WI38 (cell line): ENCODE measurements around the gene ARMC5.
"Not testable (repeated sequence)": the region's sequence is repeated elsewhere in the genome, so short reads cannot be mapped to it uniquely, and the experiment has no call there.

ENCODE experiments used
- H3K4me3 ChIP-seq: 2 replicates; pipeline ENCODE4 v1.5.1; 2011; ENCODE audit warnings: low read depth, mild to moderate bottlenecking, control low read depth, low read length
- TF ChIP-seq, protein P1 (sequence below): IDR thresholded peaks from 2 replicates; pipeline ENCODE4 v1.5.1; 2012; ENCODE audit warnings: low read depth, mild to moderate bottlenecking, control low read depth, low read length

Gene ARMC5

DNA sequence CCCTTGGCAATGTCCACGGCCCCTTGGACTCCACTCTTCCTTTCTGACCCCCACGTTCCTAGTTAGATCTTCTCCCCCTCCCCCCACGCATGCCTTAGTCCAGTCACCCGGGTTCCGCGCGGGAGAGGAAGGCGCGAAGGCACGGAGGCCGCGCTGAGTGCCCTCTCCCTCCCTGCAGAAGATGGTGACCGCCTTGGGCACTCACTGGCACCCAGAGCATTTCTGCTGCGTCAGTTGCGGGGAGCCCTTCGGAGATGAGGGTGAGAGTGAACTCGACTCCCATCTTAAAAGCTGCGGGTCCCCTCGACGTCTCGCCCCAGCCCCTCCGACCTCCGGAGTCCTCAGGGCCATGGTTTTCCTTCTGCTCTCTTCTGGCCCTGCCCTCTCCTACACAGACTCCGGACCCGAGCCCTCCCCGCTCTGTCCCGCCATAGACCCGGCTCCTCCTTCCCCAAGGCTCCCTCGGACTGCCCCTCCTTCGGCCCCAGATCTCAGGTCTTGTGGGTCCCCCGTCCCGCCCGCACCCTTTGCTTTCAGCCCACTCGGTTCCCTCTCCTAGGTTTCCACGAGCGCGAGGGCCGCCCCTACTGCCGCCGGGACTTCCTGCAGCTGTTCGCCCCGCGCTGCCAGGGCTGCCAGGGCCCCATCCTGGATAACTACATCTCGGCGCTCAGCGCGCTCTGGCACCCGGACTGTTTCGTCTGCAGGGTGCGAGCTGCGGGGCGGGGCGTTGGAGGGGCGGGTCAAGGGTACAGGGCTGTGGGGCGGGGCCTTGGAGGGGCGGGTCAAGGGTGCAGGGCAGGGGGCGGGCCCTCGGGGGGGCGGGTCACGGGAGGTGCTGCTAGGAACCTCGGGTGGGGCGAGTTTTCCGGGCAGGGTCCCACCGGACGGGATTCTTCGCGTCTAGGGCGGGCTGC, 17.3 kb downstream of the ARMC5 start:
- TF ChIP-seq, protein P1, sequence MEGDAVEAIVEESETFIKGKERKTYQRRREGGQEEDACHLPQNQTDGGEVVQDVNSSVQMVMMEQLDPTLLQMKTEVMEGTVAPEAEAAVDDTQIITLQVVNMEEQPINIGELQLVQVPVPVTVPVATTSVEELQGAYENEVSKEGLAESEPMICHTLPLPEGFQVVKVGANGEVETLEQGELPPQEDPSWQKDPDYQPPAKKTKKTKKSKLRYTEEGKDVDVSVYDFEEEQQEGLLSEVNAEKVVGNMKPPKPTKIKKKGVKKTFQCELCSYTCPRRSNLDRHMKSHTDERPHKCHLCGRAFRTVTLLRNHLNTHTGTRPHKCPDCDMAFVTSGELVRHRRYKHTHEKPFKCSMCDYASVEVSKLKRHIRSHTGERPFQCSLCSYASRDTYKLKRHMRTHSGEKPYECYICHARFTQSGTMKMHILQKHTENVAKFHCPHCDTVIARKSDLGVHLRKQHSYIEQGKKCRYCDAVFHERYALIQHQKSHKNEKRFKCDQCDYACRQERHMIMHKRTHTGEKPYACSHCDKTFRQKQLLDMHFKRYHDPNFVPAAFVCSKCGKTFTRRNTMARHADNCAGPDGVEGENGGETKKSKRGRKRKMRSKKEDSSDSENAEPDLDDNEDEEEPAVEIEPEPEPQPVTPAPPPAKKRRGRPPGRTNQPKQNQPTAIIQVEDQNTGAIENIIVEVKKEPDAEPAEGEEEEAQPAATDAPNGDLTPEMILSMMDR: no peak
- no peak overlapping the region for H3K4me3 ChIP-seq

DNA sequence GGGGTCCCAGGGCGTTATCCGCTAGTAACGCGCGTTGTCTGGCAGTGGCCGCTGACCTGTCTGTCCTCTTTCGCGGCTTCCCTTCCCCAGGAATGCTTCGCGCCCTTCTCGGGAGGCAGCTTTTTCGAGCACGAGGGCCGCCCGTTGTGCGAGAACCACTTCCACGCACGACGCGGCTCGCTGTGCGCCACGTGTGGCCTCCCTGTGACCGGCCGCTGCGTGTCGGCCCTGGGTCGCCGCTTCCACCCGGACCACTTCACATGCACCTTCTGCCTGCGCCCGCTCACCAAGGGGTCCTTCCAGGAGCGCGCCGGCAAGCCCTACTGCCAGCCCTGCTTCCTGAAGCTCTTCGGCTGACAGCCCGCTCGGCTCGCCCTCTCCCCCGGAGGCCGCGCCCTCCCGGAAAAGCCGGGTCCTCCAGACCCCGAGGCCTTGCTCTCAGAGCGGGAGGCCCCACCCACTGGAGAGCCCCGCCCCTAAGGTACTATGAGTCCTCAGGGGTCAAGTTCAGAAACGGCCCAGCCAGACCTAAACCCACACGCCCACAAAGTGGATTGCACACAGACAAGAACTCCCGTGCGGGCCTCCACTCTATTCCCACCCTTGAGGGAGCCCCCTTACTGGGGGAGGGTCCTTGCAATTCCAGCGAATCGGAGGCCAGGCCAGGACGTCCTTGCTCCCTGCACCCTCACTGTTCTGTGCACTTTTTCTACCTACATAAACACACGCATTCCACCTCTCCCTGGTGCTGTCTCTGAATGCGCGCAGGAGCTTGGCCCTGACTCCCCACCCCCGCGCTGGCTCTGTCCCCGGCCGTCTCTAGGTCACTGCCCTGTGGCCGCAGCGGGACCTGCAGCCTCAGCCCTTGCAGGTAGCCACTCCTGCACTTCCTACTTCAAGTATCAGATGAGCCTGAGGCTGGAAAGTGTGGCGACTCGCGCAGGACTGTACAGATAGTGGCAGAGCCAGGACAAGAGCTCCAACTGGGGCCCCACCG, 18.2 kb downstream of the ARMC5 start:
- no peak overlapping the region for H3K4me3 ChIP-seq
- TF ChIP-seq, protein P1: no peak

DNA sequence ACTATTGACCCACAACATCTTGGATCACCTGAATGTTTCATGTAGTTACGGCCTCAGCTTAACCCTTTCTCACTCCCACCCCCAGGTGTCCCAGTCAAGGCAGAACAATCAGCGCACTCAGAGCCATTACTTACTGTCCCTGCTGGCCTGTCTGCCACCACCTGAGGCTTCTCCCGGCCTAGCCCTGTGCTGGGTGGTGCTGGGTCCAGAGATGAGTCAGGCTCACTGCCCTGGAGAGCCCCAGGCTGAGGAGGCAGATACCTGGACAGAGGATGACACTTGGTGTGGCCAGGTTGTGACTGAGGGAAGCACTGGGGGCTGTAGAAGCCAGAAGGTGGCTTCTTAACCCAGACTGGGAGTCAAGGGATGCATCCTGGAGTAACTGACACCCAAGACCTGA, 19.7 kb downstream of the ARMC5 start:
- no peak overlapping the region for H3K4me3 ChIP-seq
- TF ChIP-seq, protein P1: no peak

DNA sequence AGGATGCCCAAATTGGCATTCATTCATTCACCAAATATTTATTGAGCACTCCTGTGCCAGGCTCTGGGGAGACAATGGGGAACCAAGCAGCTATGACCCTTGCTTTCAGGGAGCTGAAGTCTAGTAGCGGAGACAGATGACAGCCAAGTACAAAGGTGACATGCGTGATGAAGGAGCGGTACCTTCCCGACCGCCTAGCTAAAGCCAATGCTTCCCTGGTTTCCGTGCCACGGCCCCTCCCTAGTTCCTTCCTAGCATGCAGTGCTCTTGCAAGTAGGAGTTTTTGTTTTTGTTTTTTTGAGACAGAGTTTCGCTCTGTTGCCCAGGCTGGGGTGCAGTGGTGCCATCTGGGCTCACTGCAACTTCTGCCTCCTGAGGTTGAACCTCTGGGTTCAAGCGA, 20.4 kb downstream of the ARMC5 start:
- H3K4me3 ChIP-seq: no peak overlapping the region
- TF ChIP-seq, protein P1: no peak

DNA sequence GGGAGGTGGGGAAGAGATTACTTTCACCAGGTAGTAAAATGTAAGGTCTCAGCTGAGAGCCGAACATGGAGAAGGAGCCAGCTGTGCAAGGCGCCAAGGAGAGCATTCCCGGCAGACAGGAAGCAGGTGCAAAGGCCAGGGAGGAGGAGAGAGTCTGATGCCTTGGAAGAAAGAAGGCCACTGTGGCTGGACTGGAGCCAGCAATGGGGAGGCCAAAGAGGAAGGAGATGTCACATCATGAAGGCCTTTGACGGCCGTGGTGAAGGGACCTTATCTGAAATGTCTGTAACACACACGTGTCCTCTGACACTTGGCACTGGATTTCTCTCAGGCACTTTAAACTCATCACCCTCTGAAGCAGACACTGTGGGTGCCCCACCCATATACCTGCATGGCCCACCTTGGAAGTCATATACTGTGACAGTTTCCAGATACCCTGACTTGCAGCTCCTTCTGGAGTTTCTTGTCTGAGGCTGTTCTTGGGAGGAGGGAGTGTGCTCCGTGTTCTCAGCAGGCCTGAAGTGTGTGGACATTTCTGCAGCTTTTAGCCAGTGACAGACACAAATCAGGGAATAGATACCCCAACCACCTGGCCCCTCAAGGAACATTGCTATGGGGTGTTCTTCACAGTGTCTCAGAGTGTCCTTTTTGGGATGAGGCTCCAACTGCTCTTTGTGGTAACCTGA, 21.7 kb downstream of the ARMC5 start:
- H3K4me3 ChIP-seq: no peak overlapping the region
- TF ChIP-seq, protein P1: no peak

DNA sequence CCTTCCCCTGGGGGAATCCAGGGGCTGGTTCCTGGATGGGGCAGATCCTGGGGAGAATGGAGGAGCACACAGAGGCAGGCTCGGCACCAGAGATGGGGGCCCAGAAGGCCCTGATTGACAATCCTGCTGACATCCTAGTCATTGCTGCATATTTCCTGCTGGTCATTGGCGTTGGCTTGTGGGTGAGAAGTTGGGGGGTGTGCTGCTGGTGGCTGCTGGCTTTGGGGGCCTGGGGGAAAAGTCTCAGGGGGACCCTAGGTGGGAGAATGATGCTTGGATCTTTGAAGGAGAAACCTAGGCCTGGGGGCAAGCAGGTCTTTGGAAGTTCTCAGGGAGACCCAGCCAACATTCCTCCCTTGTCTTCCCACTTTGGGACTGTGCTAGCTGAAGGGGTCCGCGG, 23.8 kb downstream of the ARMC5 start, which contains the start of gene SLC5A2:
Gene SLC5A2, plus strand, starts transcription at position 43 of the 400 bp plus-strand sequence. Its CDS starts 14 bp downstream, at position 57.
- TF ChIP-seq, protein P1: no peak

DNA sequence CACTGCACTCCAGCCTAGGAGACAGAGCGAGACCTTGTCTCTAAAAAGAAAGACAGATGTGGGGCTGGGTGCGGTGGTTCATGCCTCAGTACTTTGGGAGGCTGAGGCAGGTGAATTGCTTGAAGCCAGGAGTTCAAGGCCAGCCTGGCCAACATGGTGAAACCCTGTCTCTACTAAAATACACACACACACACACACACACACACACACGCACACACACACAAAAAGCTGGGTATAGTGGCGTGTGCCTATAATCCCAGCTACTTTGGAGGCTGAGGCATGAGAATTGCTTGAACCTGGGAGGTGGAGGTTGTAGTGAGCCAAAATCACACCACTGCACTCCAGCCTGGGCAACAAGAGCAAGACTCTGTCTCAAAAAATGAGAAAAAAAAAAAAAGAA, 24.7 kb downstream of the ARMC5 start:
- H3K4me3 ChIP-seq: not testable (repeated sequence)

More for the DNA sequence above, 23.8 kb downstream of the ARMC5 start, which contains the start of gene SLC5A2:
- no peak within 1 kb of the TSS for H3K4me3 ChIP-seq
